GM18499 (cell line): ENCODE results near the gene MEGF10.
"Not testable (repeated sequence)": the region's sequence is repeated elsewhere in the genome, so short reads cannot be mapped to it uniquely, and the experiment has no call there.

Experiments used
- ATAC-seq: cut with Tn5 transposase; IDR thresholded peaks from one replicate; pipeline ENCODE4 v1.9.1; 2021; ENCODE audit warnings: moderate number of reproducible peaks; ENCODE audit not compliant: insufficient read depth, unreplicated experiment

MEGF10 gene

DNA sequence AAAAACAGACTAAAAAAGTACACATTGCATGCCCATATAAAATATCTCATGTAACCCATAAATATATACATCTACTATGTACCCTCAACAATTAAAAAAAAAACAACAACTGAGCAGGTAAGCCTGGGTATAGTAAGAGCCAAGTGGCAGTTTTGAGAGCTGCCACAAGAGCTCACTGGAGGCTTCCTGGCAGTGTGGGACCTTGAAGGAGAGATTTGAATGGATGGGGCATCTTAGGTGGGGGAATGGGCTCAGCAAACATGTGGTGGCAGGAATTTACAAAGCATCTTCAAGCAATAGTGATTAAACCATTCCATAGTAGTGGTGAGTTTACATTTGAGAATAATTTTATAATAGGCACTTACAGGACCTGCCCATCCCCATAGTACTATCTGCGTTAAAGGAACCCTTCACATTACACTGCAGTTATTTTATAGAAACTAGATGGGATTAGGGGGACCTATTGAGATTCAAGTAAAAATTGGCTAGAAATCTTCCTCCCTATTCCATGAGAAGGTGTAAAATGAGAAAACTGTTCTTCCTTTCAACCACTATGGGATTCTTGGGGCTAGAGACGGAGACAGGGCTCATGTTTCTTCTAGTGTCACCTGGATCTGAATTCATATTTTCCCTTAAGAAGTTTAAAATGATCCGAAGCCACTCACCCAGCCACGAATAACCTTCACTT is 6.9 kb downstream of the MEGF10 start:
- no peak for ATAC-seq

- no peak for ATAC-seq
These were observed 7.4 kb downstream of the MEGF10 start for GRCh38 chr5:127298036-127298429.

GRCh38 chr5:127298656-127299055 is 8.1 kb downstream of the MEGF10 start:
- no peak for ATAC-seq

DNA sequence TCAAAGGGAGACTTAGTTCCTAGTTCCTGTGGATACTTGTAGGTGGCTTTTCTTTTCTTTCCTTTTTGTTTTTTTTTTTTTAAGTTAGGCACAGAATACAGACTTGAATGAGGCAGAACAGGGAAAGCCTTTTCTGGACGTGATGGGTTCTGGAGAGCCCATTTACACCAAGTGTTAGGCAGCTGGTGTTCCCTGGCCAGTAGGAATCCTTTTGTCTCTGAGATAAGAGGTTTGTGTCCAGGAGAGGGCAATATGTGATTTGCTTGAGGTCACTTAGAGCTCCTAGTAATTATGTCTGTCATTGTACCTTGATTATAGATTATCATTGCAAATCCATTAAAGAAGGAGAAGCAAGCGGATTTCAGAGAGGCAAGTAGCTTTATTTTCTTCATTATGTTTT is 9.1 kb downstream of the MEGF10 start:
- no peak for ATAC-seq

GRCh38 chr5:127302509-127302908 is 11.9 kb downstream of the MEGF10 start:
- ATAC-seq = no peak

- ATAC-seq = no peak
These were observed 12.8 kb downstream of the MEGF10 start for GRCh38 chr5:127303404-127303803.

- no peak for ATAC-seq
These were observed 14.9 kb downstream of the MEGF10 start for GRCh38 chr5:127305493-127305892.

DNA sequence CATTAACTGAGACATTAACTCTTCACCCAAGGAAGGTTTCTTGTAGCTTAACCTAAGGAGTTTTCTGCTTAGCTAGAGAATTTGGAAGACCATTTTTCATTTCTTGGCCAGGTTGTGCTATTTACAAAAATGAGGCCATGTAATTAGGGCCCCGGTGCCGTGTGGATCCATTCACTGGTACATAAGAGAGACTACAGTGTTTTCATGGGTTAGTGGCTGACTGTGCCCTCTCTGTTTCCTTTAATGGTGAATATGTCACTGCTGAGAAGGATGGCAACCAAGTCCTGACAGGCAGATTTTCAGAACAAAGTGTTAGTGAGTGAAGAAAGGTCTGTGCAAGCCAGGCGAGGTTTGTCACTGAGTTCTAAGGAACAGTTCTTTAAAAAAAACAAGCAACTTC is 15.4 kb downstream of the MEGF10 start:
- ATAC-seq = no peak

DNA sequence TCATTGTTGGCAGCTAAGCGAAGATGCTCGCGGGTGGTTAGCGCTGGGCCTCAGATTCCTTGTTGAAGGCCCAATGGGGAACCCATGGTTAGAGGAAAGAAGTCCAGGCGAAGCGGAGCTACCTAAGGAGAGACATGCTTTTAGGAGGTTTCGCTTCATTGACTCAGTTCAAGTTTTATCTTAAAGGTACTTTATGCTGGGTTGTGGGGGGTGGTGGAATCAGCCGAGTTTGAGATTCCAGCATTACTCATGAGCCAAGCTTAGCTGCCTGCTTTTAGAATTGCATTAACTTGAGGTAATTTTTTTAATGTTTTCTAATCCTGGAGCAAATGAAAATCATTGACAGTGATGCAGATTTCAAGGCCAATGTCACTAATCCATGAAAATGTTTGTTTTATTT is 16.1 kb downstream of the MEGF10 start:
- no peak for ATAC-seq

- ATAC-seq = no peak
These were observed 17.3 kb downstream of the MEGF10 start for GRCh38 chr5:127307868-127308267.

DNA sequence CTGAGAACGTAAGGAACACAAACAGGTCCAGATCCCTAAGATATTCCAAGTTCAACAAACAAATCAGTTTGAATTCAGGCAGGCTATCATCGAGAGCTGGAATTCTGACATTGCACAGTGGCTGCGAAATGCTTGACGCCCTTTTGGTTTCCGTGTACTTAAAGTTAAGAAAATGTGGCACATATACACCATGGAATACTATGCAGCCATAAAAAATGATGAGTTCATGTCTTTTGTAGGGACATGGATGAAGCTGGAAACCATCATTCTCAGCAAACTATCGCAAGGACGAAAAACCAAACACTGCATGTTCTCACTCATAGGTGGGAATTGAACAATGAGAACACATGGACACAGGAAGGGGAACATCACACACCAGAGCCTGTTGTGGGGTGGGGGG is 17.7 kb downstream of the MEGF10 start:
- not testable (repeated sequence) for ATAC-seq

- ATAC-seq = no peak
These were observed 18.3 kb downstream of the MEGF10 start for GRCh38 chr5:127308945-127309344.

DNA sequence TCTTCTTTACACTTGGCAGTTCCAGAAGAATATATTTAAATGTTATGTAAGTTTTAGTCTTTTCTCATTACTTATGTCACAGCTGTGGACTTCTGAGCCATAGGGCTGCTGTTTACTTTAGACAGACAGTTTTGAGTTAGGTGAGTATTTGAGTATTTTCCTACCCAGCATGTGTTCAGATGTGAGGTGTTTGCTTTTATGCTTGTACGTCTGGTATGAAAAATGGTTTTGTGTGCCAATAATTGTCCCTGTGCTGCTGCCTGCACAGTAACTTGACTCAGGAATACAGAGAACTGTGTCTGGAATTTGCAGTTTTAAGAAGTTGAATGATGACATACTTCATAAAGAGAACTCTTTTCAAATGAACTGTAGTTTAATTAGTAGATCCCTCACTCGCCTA is 20.8 kb downstream of the MEGF10 start:
- ATAC-seq = no peak

- no peak for ATAC-seq
These were observed 21.4 kb downstream of the MEGF10 start for GRCh38 chr5:127311781-127312525.

DNA sequence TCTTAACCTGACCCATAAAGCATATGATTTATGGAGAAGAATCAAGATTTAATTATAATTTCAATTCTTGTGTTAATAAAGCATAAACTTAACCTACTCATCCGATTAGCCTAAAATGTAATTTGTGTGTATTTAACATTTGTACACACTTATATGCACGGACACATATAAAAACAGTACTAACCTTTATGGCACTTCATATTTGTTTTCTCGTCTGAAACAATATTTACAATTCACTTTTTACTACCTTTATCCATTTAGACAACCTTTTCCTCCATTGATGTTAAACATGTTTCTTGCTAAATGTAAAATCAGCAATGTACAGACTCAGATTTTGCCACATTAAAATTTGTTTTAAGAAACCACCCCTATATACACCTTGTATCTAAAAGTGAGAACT is 22.8 kb downstream of the MEGF10 start:
- no peak for ATAC-seq

- ATAC-seq = peak; percentile 84
These were observed 23.4 kb downstream of the MEGF10 start for GRCh38 chr5:127313847-127314473.

GRCh38 chr5:127316011-127316410 is 25.4 kb downstream of the MEGF10 start:
- no peak for ATAC-seq

DNA sequence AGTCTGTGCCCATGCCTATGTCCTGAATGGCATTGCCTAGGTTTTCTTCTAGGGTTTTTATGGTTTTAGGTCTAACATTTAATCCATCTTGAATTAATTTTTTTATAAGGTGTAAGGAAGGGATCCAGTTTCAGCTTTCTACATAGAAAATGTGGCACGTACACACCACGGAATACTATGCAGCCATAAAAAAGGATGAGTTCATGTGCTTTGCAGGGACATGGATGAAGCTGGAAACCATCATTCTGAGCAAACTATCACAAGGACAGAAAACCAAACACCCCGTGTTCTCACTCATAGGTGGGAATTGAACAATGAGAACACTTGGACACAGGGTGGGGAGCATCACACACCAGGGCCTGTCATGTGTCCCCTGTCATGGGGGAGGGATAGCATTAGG is 26.8 kb downstream of the MEGF10 start:
- not testable (repeated sequence) for ATAC-seq

- peak; percentile 95 for ATAC-seq
These were observed 29.7 kb downstream of the MEGF10 start for GRCh38 chr5:127320032-127320965.

DNA sequence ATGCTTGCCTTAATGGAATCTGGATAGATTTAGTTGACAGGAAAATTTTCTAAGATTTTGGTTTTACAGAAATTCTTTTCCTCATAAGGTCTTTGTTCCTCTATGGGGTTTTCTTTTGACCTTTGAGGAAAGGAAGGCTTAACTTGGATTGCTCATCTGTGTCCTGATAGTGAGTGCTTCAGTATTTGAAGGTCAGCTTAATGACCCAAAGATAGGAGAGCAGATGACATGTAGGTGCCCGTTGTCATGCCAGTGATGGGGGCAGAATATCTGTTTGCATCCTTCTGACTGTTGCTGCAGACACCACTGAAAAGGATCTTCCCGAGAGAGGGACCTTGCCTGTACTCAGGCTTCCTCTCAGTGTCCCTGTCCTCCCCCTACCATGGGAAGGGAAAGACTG is 30.9 kb downstream of the MEGF10 start:
- ATAC-seq = no peak
